Measurements from ENCODE around the gene CSHL1.

DNA sequence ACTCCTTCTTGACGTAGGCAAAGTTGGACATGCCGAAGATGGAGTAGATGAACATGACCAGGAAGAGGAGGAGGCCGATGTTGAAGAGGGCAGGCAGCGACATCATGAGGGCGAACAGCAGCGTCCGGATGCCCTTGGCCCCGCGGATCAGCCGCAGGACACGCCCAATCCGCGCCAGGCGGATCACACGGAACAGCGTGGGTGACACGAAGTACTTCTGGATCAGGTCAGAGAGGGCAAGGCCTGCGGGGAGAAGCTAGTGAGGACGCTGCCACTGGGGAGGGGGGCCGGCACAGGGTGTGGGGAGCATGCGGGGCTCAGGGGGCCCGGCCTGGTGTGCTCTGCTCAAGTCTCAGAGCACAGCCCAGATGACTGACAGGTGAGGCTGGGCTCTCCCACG, 30.7 kb upstream of the CSHL1 start:
- TF ChIP-seq EP300 (IDR thresholded peaks at IDR 0.05) (no peak), POLR2A (IDR thresholded peaks at IDR 0.05) (no peak), POLR2AphosphoS5 (IDR thresholded peaks at IDR 0.05) (no peak)
- TF ChIP-seq, protein P1, sequence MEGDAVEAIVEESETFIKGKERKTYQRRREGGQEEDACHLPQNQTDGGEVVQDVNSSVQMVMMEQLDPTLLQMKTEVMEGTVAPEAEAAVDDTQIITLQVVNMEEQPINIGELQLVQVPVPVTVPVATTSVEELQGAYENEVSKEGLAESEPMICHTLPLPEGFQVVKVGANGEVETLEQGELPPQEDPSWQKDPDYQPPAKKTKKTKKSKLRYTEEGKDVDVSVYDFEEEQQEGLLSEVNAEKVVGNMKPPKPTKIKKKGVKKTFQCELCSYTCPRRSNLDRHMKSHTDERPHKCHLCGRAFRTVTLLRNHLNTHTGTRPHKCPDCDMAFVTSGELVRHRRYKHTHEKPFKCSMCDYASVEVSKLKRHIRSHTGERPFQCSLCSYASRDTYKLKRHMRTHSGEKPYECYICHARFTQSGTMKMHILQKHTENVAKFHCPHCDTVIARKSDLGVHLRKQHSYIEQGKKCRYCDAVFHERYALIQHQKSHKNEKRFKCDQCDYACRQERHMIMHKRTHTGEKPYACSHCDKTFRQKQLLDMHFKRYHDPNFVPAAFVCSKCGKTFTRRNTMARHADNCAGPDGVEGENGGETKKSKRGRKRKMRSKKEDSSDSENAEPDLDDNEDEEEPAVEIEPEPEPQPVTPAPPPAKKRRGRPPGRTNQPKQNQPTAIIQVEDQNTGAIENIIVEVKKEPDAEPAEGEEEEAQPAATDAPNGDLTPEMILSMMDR (IDR thresholded peaks at IDR 0.05) = no peak
